ENCODE data around the gene WLS. TPM values are rescaled to one million over a fixed set of nuclear protein-coding genes. Genes with fewer than 3 reads are reported as not detected.

WLS gene
- total RNA-seq, 1 donor from 2014 or later = 306 TPM

DNA sequence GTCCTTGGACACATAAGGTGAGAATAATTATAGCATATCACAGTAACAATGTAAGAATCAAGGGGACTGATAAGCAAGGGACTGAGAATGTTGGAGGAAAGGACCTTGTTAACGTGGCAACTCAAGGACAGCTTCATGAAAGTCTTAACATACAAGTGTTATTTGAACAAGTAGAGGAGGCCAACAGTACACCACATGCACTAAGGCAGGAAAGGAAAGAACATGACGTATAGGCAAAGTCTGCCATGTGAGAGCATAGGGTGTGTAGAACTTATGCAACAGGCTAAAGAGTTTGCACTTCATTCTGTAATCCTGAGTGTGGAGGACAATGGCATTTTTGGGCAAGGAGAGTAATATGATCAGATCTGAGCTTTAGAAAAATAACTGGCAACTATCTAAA lies 148.6 kb downstream of the WLS start:
- no peaks in the 10 kb centered on the region for H3K4me1 Mint-ChIP-seq (ENCODE audit: unreplicated experiment)
- no peaks in the 10 kb centered on the region for H3K36me3 Mint-ChIP-seq
- TF ChIP-seq CTCF (conservative IDR thresholded peaks at IDR 0.05) = no peak
- no peak for DNase-seq (ENCODE audit: extremely low spot score, unreplicated experiment)
- H3K27ac Mint-ChIP-seq = no peak overlapping the region
- H3K4me3 Mint-ChIP-seq = no peak overlapping the region
- H3K9me3 Mint-ChIP-seq = no peaks in the 10 kb centered on the region
- H3K27me3 Mint-ChIP-seq = no peaks in the 10 kb centered on the region

- no peaks in the 10 kb centered on the region for H3K9me3 Mint-ChIP-seq
- DNase-seq (ENCODE audit: extremely low spot score, unreplicated experiment) = no peak
- no peaks in the 10 kb centered on the region for H3K27me3 Mint-ChIP-seq
- no peaks in the 10 kb centered on the region for H3K4me1 Mint-ChIP-seq (ENCODE audit: unreplicated experiment)
- no peak overlapping the region for H3K4me3 Mint-ChIP-seq
- no peaks in the 10 kb centered on the region for H3K36me3 Mint-ChIP-seq
- H3K27ac Mint-ChIP-seq = no peak overlapping the region
- no peak for TF ChIP-seq CTCF (conservative IDR thresholded peaks at IDR 0.05)
Measured at GRCh38 chr1:68081775-68082283, 150.5 kb downstream of the WLS start.

DNA sequence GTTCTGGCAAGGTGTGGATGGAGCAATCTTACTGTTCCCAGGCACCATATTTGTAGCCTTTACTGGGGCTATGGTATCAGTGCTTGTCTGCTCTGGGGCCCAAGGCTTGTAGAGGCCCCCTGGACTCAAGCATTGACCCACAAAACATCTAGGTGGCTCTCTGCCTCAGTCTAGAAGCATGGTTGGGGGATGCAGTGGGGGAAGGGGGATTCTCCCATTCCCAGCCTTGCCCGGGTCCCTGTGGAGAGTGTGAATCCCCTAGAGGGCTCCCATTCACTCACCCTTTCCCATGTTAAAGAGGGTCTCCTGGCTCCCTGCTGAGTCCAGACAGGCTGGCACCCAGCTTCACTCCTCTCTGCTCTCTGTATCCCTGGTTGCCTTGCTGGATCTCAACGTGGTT lies 153.7 kb downstream of the WLS start:
- no peaks in the 10 kb centered on the region for H3K36me3 Mint-ChIP-seq
- H3K27me3 Mint-ChIP-seq = no peaks in the 10 kb centered on the region
- DNase-seq (ENCODE audit: extremely low spot score, unreplicated experiment) = no peak
- no peaks in the 10 kb centered on the region for H3K4me1 Mint-ChIP-seq (ENCODE audit: unreplicated experiment)
- no peak overlapping the region for H3K27ac Mint-ChIP-seq
- no peak for TF ChIP-seq CTCF (conservative IDR thresholded peaks at IDR 0.05)
- no peak overlapping the region for H3K4me3 Mint-ChIP-seq
- H3K9me3 Mint-ChIP-seq = peaks cover 8% of the 10 kb centered on the region

Small RNA genes within 50 kb of the gene (microRNA-seq; reads per million reads assigned to microRNA genes)
- gene MIR1262 = 2.5 reads per million

Other genes starting within 250 kb of the WLS start
- gene DIRAS3, start 181.9 kb downstream of the WLS start, total RNA-seq (ENCODE audit: low replicate concordance) = 3.0 and 4.4 TPM in 2 replicates
- gene RPE65, start 217.4 kb upstream of the WLS start, total RNA-seq (ENCODE audit: low replicate concordance) = 0.14 TPM in 1 of 2 replicates, not detected in the other

All from type B pancreatic cell (in vitro differentiated cells).